CD14-positive monocyte (primary cell): ENCODE measurements around the gene TMED1. TPM values are rescaled to one million over a fixed set of nuclear protein-coding genes. Genes with fewer than 3 reads are reported as not detected.

ENCODE experiments used
- DNase-seq, 3 donors: peaks; one replicate each; pipeline ENCODE4 v3.0.0-alpha.2; 2011 to 2022
- H2AFZ ChIP-seq: 2 replicates; pipeline ENCODE4 v1.6.0; 2012; ENCODE audit warnings: mild to moderate bottlenecking, low read depth, low read length, inconsistent platforms; ENCODE audit not compliant: insufficient read depth, poor library complexity, severe bottlenecking
- H3K27ac ChIP-seq, 2 donors: 1 replicate in 1 of 2; 2 replicates in 1 of 2; pipeline ENCODE4 v1.5.1; 2012 to 2013; ENCODE audit warnings: low read length in 2 of 2, control low read depth in 1 of 2, inconsistent platforms in 1 of 2, low read depth in 1 of 2, mild to moderate bottlenecking in 1 of 2
- H3K27me3 ChIP-seq, 2 donors: one replicate each; pipeline versions ENCODE4 v1.6.0 to v1.6.1; 2011 to 2013; ENCODE audit warnings: low read length in 2 of 2; ENCODE audit not compliant: control insufficient read depth in 2 of 2, insufficient read depth in 2 of 2
- H3K36me3 ChIP-seq, 2 donors: replicated peaks in 1 of 2; 1 replicate in 1 of 2; 2 replicates in 1 of 2; pipeline versions ENCODE4 v1.5.1 to v1.6.1; 2012 to 2013; ENCODE audit warnings: low read length in 2 of 2, control low read depth in 1 of 2, inconsistent platforms in 1 of 2, mild to moderate bottlenecking in 1 of 2; ENCODE audit not compliant: insufficient read depth in 2 of 2, control insufficient read depth in 1 of 2
- H3K4me1 ChIP-seq, 2 donors: 1 replicate in 1 of 2; 2 replicates in 1 of 2; pipeline versions ENCODE4 v1.5.1 to v1.6.1; 2012 to 2013; ENCODE audit warnings: low read length in 2 of 2, control low read depth in 1 of 2, inconsistent platforms in 1 of 2, mild to moderate bottlenecking in 1 of 2, moderate library complexity in 1 of 2; ENCODE audit not compliant: insufficient read depth in 2 of 2, control insufficient read depth in 1 of 2
- H3K4me2 ChIP-seq: replicated peaks from 2 replicates; pipeline ENCODE3; 2012; ENCODE audit warnings: low read length, moderate library complexity, mild to moderate bottlenecking; ENCODE audit not compliant: poor library complexity, severe bottlenecking; ENCODE audit errors: extremely low read depth
- H3K4me3 ChIP-seq, 3 experiments: fragments of 200-600 bp in 1 of 3; sonication (generic) in 1 of 3; replicated peaks in 1 of 3; 1 replicate in 2 of 3; 2 replicates in 1 of 3; pipeline ENCODE4 v1.5.1; 2011 to 2013; ENCODE audit warnings: low read length in 3 of 3, mild to moderate bottlenecking in 3 of 3, control low read depth in 2 of 3, low read depth in 2 of 3, inconsistent platforms in 1 of 3, moderate library complexity in 1 of 3
- H3K79me2 ChIP-seq: 2 replicates; pipeline ENCODE4 v1.6.0; 2012; ENCODE audit warnings: mild to moderate bottlenecking, control low read depth, inconsistent platforms, low read length, moderate library complexity; ENCODE audit not compliant: insufficient read depth
- H3K9ac ChIP-seq: 2 replicates; pipeline ENCODE4 v1.6.0; 2017; ENCODE audit warnings: low read length, mild to moderate bottlenecking; ENCODE audit not compliant: insufficient read depth, poor library complexity, severe bottlenecking
- H3K9me3 ChIP-seq, 2 donors: replicated peaks in 1 of 2; 1 replicate in 1 of 2; 2 replicates in 1 of 2; pipeline versions ENCODE4 v1.5.1 to v1.6.1; 2012 to 2013; ENCODE audit warnings: low read length in 2 of 2, control low read depth in 1 of 2; ENCODE audit not compliant: control insufficient read depth in 1 of 2, insufficient read depth in 1 of 2
- H4K20me1 ChIP-seq: 2 replicates; pipeline ENCODE4 v1.6.0; 2012; ENCODE audit warnings: mild to moderate bottlenecking, low read length, control low read depth, moderate library complexity; ENCODE audit not compliant: insufficient read depth
- H3K27ac Mint-ChIP-seq, 7 donors: one replicate each; pipeline ENCODE4 v1.8.0; 2020; ENCODE audit warnings: mild to moderate bottlenecking in 7 of 7, mixed read lengths in 7 of 7, moderate library complexity in 6 of 7, inconsistent platforms in 2 of 7
- H3K27me3 Mint-ChIP-seq, 3 donors: one replicate each; pipeline ENCODE4 v1.8.0; 2021 to 2022; ENCODE audit warnings: low read depth in 3 of 3, mild to moderate bottlenecking in 3 of 3, mixed read lengths in 3 of 3, moderate library complexity in 3 of 3, inconsistent platforms in 1 of 3
- H3K36me3 Mint-ChIP-seq, 2 donors: one replicate each; pipeline ENCODE4 v1.8.0; 2020; ENCODE audit warnings: mixed read lengths in 2 of 2, inconsistent platforms in 1 of 2, mild to moderate bottlenecking in 1 of 2
- H3K4me1 Mint-ChIP-seq: one replicate; pipeline ENCODE4 v1.8.0; 2020; ENCODE audit warnings: mild to moderate bottlenecking, mixed read lengths
- H3K4me3 Mint-ChIP-seq, 2 donors: one replicate each; pipeline ENCODE4 v1.8.0; 2020; ENCODE audit warnings: mild to moderate bottlenecking in 2 of 2, mixed read lengths in 2 of 2, moderate library complexity in 1 of 2
- H3K9me3 Mint-ChIP-seq, 7 donors: one replicate each; pipeline ENCODE4 v1.8.0; 2020 to 2022; ENCODE audit warnings: mixed read lengths in 7 of 7, mild to moderate bottlenecking in 6 of 7, moderate library complexity in 6 of 7, inconsistent platforms in 2 of 7
- CTCF ChIP-seq: fragments of 200-600 bp; IDR thresholded peaks from one replicate; pipeline ENCODE4 v1.8.0; 2022; ENCODE audit warnings: antibody characterized with exemption, mild to moderate bottlenecking
- WGBS: methylation state at CpG from one replicate; pipeline ENCODE4 v1.1.5; 2013; ENCODE audit warnings: missing lambda C conversion rate; ENCODE audit not compliant: insufficient coverage; 5-methylcytosine and 5-hydroxymethylcytosine counted together
- intact Hi-C, 2 donors: fragments of 100-400 bp; cut with micrococcal nuclease; formaldehyde crosslinking; loops; one replicate each; pipeline versions ENCODE4 v1.15.0 to v1.15.1; 2023
- polyA plus RNA-seq, 3 donors: library from polyadenylated mRNA; depleted of rRNA in 1 of 3; unstranded in 2 of 3; stranded (reverse) in 1 of 3; fragments of 300-500 nt in 2 of 3; fragments of >200 nt in 1 of 3; fragmentation: Illumina TruSeq in 2 of 3; gene quantifications; 1 replicate in 2 of 3; 2 replicates in 1 of 3; pipeline ENCODE4 v1.2.3, GENCODE V29; 2012 to 2021

The TMED1 gene
- polyA plus RNA-seq, 3 donors: 23.2 to 56.7 (median 51.3) TPM

- intact Hi-C loops: loop anchor here in 1 of 2 donors (10.0 kb wide), 1 partner anchor 48 kb away; the partner anchor contains the start of genes TIMM29 and YIPF2
These were observed 40.6 kb upstream of the TMED1 start for GRCh38 chr19:10876459-10877240.

More at GRCh38 chr19:10876459-10877240, 40.6 kb upstream of the TMED1 start:
- Histone ChIP-seq H3K4me2 (peak overlapping the region; percentile 50), H3K27ac (peak overlapping the region; percentile 46 to 75), H3K9ac (no peak overlapping the region), H3K4me3 (peak overlapping the region in 1 of 3 experiments; percentile 33), H3K27me3 (peaks cover 0 to 8% of the 10 kb centered on the region in 2 donors), H3K4me1 (peaks cover 25 to 34% of the 10 kb centered on the region in 2 donors), H3K36me3 (no peaks in the 10 kb centered on the region), H3K9me3 (no peaks in the 10 kb centered on the region), H2AFZ (peak overlapping the region; percentile 57), H4K20me1 (peaks cover 55% of the 10 kb centered on the region), H3K79me2 (peaks cover 70% of the 10 kb centered on the region)
- DNase-seq: peak in 2 of 3 donors; percentile 41 to 42
- H3K4me3 Mint-ChIP-seq: peak overlapping the region; percentile 55 to 57
- peaks cover 6 to 8% (median 7%) of the 10 kb centered on the region in 3 donors for H3K27me3 Mint-ChIP-seq
- WGBS: 23% methylated on average over 5 of the region's 10 CpGs
- peaks cover 11 to 17% of the 10 kb centered on the region in 2 donors for H3K36me3 Mint-ChIP-seq
- no peak for TF ChIP-seq CTCF
- peaks cover 0 to 2% (median 0%) of the 10 kb centered on the region in 7 donors for H3K9me3 Mint-ChIP-seq
- peaks cover 42% of the 10 kb centered on the region for H3K4me1 Mint-ChIP-seq
- peak overlapping the region; percentile 76 to 90 (median 84) for H3K27ac Mint-ChIP-seq
